HUES64 (cell line): ENCODE data around the gene USP44.
"Not testable (repeated sequence)": the region's sequence is repeated elsewhere in the genome, so short reads cannot be mapped to it uniquely, and the experiment has no call there.

Source experiments
- H3K27ac ChIP-seq: 2 replicates; pipeline ENCODE4 v1.7.0; 2013; ENCODE audit warnings: low read depth, low read length, inconsistent platforms
- H3K27me3 ChIP-seq: 2 replicates; pipeline ENCODE4 v1.6.1; 2013; ENCODE audit warnings: mild to moderate bottlenecking, low read length; ENCODE audit not compliant: insufficient read depth
- H3K36me3 ChIP-seq: 2 replicates; pipeline ENCODE4 v1.6.1; 2013; ENCODE audit warnings: mild to moderate bottlenecking, low read length; ENCODE audit not compliant: insufficient read depth
- H3K4me1 ChIP-seq: 2 replicates; pipeline ENCODE4 v1.6.1; 2013; ENCODE audit warnings: mild to moderate bottlenecking, low read length, moderate library complexity; ENCODE audit not compliant: insufficient read depth
- H3K4me3 ChIP-seq: 2 replicates; pipeline ENCODE4 v1.5.1; 2013; ENCODE audit warnings: mild to moderate bottlenecking, low read length, moderate library complexity
- H3K9ac ChIP-seq: 2 replicates; pipeline ENCODE4 v1.6.1; 2013; ENCODE audit warnings: mild to moderate bottlenecking, low read depth, low read length
- H3K9me3 ChIP-seq: 2 replicates; pipeline ENCODE4 v1.6.1; 2013; ENCODE audit warnings: low read depth, low read length; ENCODE audit not compliant: insufficient read depth
- WGBS: fragments of 150-250, 120-280 bp; methylation state at CpG from one replicate; pipeline ENCODE4 v1.1.7; 2013; ENCODE audit warnings: missing lambda C conversion rate; 5-methylcytosine and 5-hydroxymethylcytosine counted together

Gene USP44

DNA sequence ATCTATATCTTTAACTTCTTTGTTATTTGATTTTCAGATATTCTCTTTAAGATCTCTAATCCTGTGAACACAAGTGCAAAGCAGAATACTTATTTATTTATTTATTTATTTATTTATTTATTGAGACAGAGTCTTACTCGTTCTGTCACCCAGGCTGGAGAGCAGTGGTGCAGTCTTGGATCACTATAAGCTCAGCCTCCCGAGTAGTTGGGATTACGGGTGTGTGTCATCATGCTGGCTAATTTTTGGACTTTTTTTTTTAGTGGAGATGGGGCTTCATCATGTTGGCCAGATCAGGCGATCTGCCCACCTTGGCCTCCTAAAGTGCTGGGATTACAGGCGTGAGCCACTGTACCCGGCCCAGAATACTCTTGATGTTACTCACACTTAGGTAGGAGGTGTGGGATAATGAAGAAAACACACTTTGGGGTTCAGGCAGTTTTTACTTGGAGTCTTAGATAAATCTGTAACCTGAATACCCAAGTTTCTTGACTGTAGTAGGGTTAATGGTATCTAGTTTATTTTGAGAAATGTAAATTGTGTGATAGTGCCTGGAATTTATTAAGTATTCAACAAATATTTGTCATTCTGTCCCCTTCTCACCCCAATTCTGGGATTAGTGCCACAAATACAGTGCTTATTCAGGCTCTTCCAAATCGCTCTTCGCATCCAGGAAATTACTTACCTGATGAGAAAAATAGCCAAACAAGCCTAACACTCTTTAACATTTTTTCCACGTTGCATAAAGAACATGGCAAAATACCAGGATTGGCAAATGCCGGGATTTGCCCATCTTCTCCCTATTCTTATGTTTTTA is 44.4 kb downstream of the USP44 start:
- Histone ChIP-seq H3K36me3 (peaks cover 95% of the 10 kb centered on the region), H3K27ac (no peak overlapping the region), H3K4me3 (no peak overlapping the region), H3K4me1 (no peaks in the 10 kb centered on the region), H3K27me3 (no peaks in the 10 kb centered on the region), H3K9me3 (no peaks in the 10 kb centered on the region), H3K9ac (no peak overlapping the region)
- 96% methylated on average over 10 of the region's 10 CpGs for WGBS

- Histone ChIP-seq H3K27ac (no peak overlapping the region), H3K9me3 (no peaks in the 10 kb centered on the region), H3K4me3 (no peak overlapping the region), H3K9ac (no peak overlapping the region), H3K4me1 (no peaks in the 10 kb centered on the region), H3K27me3 (no peaks in the 10 kb centered on the region), H3K36me3 (peaks cover 87% of the 10 kb centered on the region)
- 85% methylated on average over 5 of the region's 5 CpGs for WGBS
These were observed 46.2 kb downstream of the USP44 start for GRCh38 chr12:95505039-95505438.

DNA sequence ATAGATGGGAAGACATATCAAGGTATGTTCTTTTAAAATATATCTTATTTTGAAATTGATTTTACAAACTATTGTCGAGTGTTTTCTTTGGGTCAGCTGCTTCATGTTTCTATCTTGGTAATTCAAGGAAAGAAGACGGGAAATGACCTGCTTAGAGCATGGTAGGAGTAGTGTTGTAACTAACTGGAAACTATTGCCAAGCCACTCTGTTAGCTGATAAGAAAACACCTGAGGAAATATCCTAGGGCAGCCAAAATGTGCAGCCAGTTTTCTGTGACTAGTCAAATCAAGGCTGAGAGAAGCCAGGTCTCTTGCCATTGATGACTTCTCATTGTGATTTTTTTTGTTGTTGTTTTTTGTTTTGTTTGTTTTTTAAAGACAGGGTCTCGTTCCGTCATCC is 47.1 kb downstream of the USP44 start:
- Histone ChIP-seq H3K36me3 (peaks cover 88% of the 10 kb centered on the region), H3K27ac (no peak overlapping the region), H3K27me3 (no peaks in the 10 kb centered on the region), H3K9me3 (no peaks in the 10 kb centered on the region), H3K4me1 (no peaks in the 10 kb centered on the region), H3K9ac (no peak overlapping the region), H3K4me3 (no peak overlapping the region)
- 94% methylated on average over 4 of the region's 4 CpGs for WGBS

DNA sequence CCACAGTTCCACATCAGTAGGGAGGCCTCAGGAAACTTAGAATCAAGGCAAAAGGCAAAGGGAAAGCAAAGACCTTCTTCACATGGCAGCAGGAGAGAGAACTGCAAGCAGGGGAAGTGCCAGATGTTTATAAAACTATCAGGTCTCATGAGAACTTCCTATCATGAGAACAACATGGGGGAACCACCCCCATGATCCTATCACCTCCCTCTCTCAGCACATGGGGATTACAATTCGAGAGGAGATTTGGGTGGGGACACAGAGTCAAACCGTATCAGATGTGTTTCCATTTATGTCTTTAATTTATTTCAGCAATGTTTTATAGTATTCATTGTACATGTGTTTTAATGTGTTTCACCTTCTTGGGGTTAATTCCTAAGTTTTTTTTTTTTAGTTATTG is 51.5 kb downstream of the USP44 start:
- Histone ChIP-seq H3K36me3 (peaks cover 87% of the 10 kb centered on the region), H3K9me3 (no peaks in the 10 kb centered on the region), H3K4me1 (no peaks in the 10 kb centered on the region), H3K27ac (no peak overlapping the region), H3K9ac (no peak overlapping the region), H3K27me3 (no peaks in the 10 kb centered on the region), H3K4me3 (no peak overlapping the region)
- WGBS = 89% methylated on average over 1 of the region's 2 CpGs

DNA sequence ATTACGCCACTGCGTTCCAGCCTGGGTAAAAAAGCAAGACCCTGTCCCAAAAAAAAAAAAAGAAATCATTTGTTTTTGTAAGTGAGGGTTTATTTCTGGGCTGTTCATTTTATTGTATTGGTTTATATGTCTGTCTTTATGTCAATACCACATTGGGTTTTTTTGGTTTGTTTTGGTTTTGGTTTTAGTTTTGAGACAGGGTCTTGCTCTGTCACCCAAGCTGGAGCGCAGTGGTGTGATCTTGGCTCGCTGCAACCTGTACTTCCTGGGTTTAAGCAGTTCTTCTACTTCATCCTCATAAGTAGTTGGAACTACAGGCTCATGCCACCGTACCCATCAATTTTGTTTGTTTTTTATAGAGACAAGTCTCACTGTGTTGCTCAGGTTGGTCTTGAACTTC is 52.3 kb downstream of the USP44 start:
- no peak overlapping the region for H3K9ac ChIP-seq
- H3K27ac ChIP-seq = no peak overlapping the region
- H3K9me3 ChIP-seq = no peaks in the 10 kb centered on the region
- H3K27me3 ChIP-seq = no peaks in the 10 kb centered on the region
- H3K4me3 ChIP-seq = no peak overlapping the region
- no peaks in the 10 kb centered on the region for H3K4me1 ChIP-seq
- H3K36me3 ChIP-seq = peaks cover 87% of the 10 kb centered on the region
- WGBS = 96% methylated on average over 5 of the region's 5 CpGs

DNA sequence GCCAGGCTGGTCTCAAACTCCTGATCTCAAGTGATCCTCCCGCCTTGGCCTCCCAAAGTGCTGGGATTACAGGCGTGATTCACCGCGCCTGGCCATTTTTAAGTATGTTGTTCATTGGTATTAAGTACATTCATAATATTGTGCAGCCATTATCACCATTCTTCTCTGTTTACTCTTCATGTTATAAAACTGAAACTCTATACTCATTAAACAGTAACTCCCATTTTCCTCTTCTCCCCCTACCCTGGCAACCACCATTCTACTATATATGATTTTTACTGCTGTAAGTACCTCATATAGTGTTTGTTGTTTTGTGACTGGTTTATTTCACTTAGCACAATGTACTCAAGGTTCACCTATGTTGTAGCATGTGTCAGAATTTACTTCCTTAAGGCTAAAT is 54.2 kb downstream of the USP44 start:
- Histone ChIP-seq H3K9me3 (no peaks in the 10 kb centered on the region), H3K36me3 (peaks cover 87% of the 10 kb centered on the region), H3K9ac (no peak overlapping the region), H3K4me3 (no peak overlapping the region), H3K27ac (no peak overlapping the region), H3K27me3 (no peaks in the 10 kb centered on the region), H3K4me1 (no peaks in the 10 kb centered on the region)
- 96% methylated on average over 4 of the region's 4 CpGs for WGBS

DNA sequence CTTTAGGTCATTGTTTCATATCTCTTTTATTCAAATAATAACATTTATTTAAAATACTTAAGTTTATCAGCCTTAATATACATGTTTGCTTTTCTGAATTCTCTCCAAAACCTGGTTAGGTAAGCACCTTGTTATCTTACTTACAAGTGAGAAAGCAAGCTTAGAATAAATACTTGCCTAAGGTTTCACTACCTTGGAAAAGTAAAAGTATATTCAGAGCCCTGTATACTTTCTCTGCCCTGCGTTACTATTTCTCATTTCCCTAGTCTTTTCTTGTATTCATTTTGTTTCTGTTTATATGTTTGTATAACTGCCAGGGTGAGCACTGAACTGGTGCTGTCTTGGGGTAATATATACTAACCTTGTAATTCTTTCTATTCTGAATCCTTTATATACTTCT is 55.8 kb downstream of the USP44 start:
- no peaks in the 10 kb centered on the region for H3K9me3 ChIP-seq
- peaks cover 95% of the 10 kb centered on the region for H3K36me3 ChIP-seq
- no peaks in the 10 kb centered on the region for H3K27me3 ChIP-seq
- H3K9ac ChIP-seq = no peak overlapping the region
- 100% methylated on average over 1 of the region's 1 CpG for WGBS
- no peak overlapping the region for H3K4me3 ChIP-seq
- no peaks in the 10 kb centered on the region for H3K4me1 ChIP-seq
- no peak overlapping the region for H3K27ac ChIP-seq

DNA sequence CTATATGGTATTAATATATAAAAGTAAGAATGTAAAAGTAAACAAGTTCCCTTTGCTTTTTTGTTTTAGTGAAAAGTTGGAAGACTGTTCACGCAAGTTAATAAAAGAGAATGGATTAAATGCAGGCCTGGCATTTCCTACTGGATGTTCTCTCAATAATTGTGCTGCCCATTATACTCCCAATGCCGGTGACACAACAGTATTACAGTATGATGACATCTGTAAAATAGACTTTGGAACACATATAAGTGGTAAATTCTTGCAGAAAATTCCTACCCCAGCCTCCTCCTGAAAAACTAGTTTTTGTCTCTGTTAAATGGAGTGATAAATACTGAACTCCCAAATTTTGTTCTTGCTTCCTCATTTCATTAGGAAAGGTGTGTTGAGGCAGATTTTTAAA is 56.4 kb downstream of the USP44 start:
- Histone ChIP-seq H3K36me3 (peaks cover 95% of the 10 kb centered on the region), H3K4me1 (no peaks in the 10 kb centered on the region), H3K27me3 (no peaks in the 10 kb centered on the region), H3K27ac (no peak overlapping the region), H3K9me3 (no peaks in the 10 kb centered on the region), H3K9ac (no peak overlapping the region), H3K4me3 (no peak overlapping the region)
- 87% methylated on average over 2 of the region's 2 CpGs for WGBS

DNA sequence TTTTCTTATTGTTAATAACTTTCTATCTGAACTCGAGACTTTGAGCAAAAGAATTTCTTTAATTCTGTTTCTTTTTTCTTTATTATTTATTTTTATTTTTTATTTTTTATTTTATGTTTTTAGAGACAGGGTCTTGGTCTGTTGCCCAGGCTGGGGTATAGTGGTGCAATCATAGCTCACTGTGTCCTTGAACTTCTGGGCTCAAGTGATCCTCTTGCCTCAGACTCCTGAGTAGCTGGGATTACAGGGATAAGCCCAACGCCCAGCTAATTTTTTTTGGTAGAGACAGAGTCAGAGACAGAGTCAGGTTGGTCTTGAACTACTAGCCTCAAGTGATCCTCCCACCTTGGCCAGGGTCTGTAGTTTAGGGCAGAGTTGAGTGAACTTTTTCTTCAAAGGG is 58.8 kb downstream of the USP44 start:
- Histone ChIP-seq H3K27me3 (no peaks in the 10 kb centered on the region), H3K4me1 (no peaks in the 10 kb centered on the region), H3K36me3 (peaks cover 98% of the 10 kb centered on the region), H3K9me3 (no peaks in the 10 kb centered on the region), H3K27ac (no peak overlapping the region), H3K4me3 (no peak overlapping the region), H3K9ac (no peak overlapping the region)
- 94% methylated on average over 1 of the region's 2 CpGs for WGBS

GRCh38 chr12:95487024-95487423 is 64.3 kb downstream of the USP44 start:
- H3K9me3 ChIP-seq = no peaks in the 10 kb centered on the region
- H3K4me3 ChIP-seq = no peak overlapping the region
- no peaks in the 10 kb centered on the region for H3K27me3 ChIP-seq
- no peak overlapping the region for H3K27ac ChIP-seq
- H3K36me3 ChIP-seq = peaks cover 95% of the 10 kb centered on the region
- no peaks in the 10 kb centered on the region for H3K4me1 ChIP-seq
- 100% methylated on average over 1 of the region's 2 CpGs for WGBS
- no peak overlapping the region for H3K9ac ChIP-seq

DNA sequence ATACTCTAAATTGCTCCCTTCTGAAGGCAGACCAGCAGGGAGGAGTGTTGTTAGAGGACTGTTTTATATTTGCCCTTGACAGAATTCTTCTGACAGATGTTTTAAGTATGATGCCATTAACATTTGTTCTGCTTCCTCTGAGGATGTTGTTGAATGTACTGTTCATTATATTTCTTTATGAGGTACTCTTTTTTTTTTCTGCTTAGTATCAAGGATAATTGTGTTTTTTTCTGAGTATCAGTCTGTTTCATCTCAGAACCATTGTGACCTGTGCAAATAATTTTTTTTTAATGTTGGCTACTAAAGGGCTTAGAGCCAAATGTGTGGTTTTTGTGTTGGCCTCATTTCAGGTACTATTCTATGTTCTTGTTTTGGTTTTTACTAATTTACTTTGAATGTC is 66.8 kb downstream of the USP44 start:
- Histone ChIP-seq H3K9ac (no peak overlapping the region), H3K4me3 (no peak overlapping the region), H3K27ac (no peak overlapping the region), H3K4me1 (no peaks in the 10 kb centered on the region), H3K9me3 (no peaks in the 10 kb centered on the region), H3K36me3 (peaks cover 89% of the 10 kb centered on the region), H3K27me3 (no peaks in the 10 kb centered on the region)

DNA sequence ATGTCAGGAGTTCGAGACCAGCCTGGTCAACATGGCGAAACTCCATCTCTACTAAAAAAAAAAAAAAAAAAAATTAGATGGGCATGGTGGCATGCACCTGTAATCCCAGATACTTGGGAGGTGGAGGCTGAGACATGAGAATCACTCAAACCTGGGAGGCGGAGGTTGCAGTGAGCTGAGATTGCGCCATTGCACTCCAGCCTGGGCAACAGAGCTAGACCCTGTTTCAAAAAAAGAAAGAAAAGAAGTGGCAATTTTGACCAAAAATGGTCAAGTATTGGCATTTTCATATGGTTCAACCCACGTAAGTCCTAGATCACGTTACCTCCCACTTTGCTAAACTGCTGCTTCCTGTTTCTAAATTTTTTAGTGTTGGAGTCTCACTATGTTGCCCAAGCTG is 68.7 kb downstream of the USP44 start:
- not testable (repeated sequence) for H3K27me3 ChIP-seq, H3K27ac ChIP-seq, H3K4me1 ChIP-seq, H3K4me3 ChIP-seq, H3K9me3 ChIP-seq, H3K9ac ChIP-seq
- peaks cover 90% of the 10 kb centered on the region for H3K36me3 ChIP-seq
- WGBS = 90% methylated on average over 5 of the region's 6 CpGs
